Activated T-helper 2 cell treated with anti-CD3 and anti-CD28 coated beads, Interferon-gamma antibody, Interleukin-2, Interleukin-4, amounts not matched to agents 10 μg/mL and 5 μg/mL and 100 μg/mL, durations not matched to agents 14 hours and 24 hours and 36 hours (primary cell): ENCODE results near the gene DIP2B. TPM values are rescaled to one million over a fixed set of nuclear protein-coding genes. Genes with fewer than 3 reads are reported as not detected.
A peak's percentile ranks its signal among the peaks of the same experiment; 100 is the strongest.
"Not testable (repeated sequence)": the region's sequence is repeated elsewhere in the genome, so short reads cannot be mapped to it uniquely, and the experiment has no call there.

ENCODE experiments used
- DNase-seq: peaks from one replicate; pipeline ENCODE4 v3.0.0; 2021; ENCODE audit warnings: low spot score
- H3K27ac Mint-ChIP-seq: one replicate; pipeline ENCODE4 v1.8.0; 2021; ENCODE audit warnings: mixed read lengths
- H3K27me3 Mint-ChIP-seq: one replicate; pipeline ENCODE4 v1.8.0; 2021; ENCODE audit warnings: low read depth, mixed read lengths
- H3K36me3 Mint-ChIP-seq: one replicate; pipeline ENCODE4 v1.8.0; 2021; ENCODE audit warnings: low read depth, mixed read lengths
- H3K4me1 Mint-ChIP-seq: one replicate; pipeline ENCODE4 v1.8.0; 2021; ENCODE audit warnings: low read depth, mixed read lengths
- H3K4me3 Mint-ChIP-seq: one replicate; pipeline ENCODE4 v1.8.0; 2021; ENCODE audit warnings: low read depth, mild to moderate bottlenecking, moderate library complexity, mixed read lengths
- H3K9me3 Mint-ChIP-seq: one replicate; pipeline ENCODE4 v1.8.0; 2021; ENCODE audit warnings: mixed read lengths
- intact Hi-C: fragments of 100-400 bp; cut with micrococcal nuclease; formaldehyde crosslinking; loops from one replicate; pipeline ENCODE4 v1.15.1; 2023
- total RNA-seq: library from RNA; stranded (reverse); gene quantifications from 2 replicates; pipeline ENCODE4 v1.2.3, GENCODE V29; 2022

Gene DIP2B
- total RNA-seq, 1 donor from 2014 or later = 27.4 TPM

GRCh38 chr12:50527359-50527726, 22.6 kb downstream of the DIP2B start:
- no peak for DNase-seq
- H3K27me3 Mint-ChIP-seq = no peaks in the 10 kb centered on the region
- peaks cover 3% of the 10 kb centered on the region for H3K9me3 Mint-ChIP-seq
- peaks cover 31% of the 10 kb centered on the region for H3K4me1 Mint-ChIP-seq
- intact Hi-C loops = no loop called here
- peaks cover 23% of the 10 kb centered on the region for H3K36me3 Mint-ChIP-seq
- no peak overlapping the region for H3K4me3 Mint-ChIP-seq
- H3K27ac Mint-ChIP-seq = no peak overlapping the region

GRCh38 chr12:50528800-50529199, 24.0 kb downstream of the DIP2B start:
- H3K4me3 Mint-ChIP-seq = no peak overlapping the region
- intact Hi-C loops = no loop called here
- H3K27me3 Mint-ChIP-seq = no peaks in the 10 kb centered on the region
- no peaks in the 10 kb centered on the region for H3K9me3 Mint-ChIP-seq
- peaks cover 14% of the 10 kb centered on the region for H3K36me3 Mint-ChIP-seq
- peak overlapping the region; percentile 40 for H3K27ac Mint-ChIP-seq
- no peak for DNase-seq
- H3K4me1 Mint-ChIP-seq = peaks cover 31% of the 10 kb centered on the region

GRCh38 chr12:50529345-50529744, 24.6 kb downstream of the DIP2B start:
- Mint-ChIP-seq H3K27me3 (no peaks in the 10 kb centered on the region), H3K27ac (no peak overlapping the region), H3K4me3 (no peak overlapping the region), H3K36me3 (peaks cover 9% of the 10 kb centered on the region), H3K4me1 (peaks cover 29% of the 10 kb centered on the region), H3K9me3 (no peaks in the 10 kb centered on the region)
- intact Hi-C loops = no loop called here
- DNase-seq = no peak

GRCh38 chr12:50530532-50530931, 25.7 kb downstream of the DIP2B start:
- Mint-ChIP-seq H3K4me1 (peaks cover 29% of the 10 kb centered on the region), H3K27ac (no peak overlapping the region), H3K9me3 (no peaks in the 10 kb centered on the region), H3K36me3 (peaks cover 9% of the 10 kb centered on the region), H3K27me3 (no peaks in the 10 kb centered on the region), H3K4me3 (no peak overlapping the region)
- intact Hi-C loops = loop anchor here (10.0 kb wide), 1 partner anchor 286 kb away; no protein-coding TSS in a partner anchor
- no peak for DNase-seq

- intact Hi-C loops = loop anchor here (1.0 to 10.0 kb wide), 3 partner anchors 9 to 288 kb away; no protein-coding TSS in a partner anchor
- Mint-ChIP-seq H3K4me1 (peaks cover 31% of the 10 kb centered on the region), H3K36me3 (peaks cover 9% of the 10 kb centered on the region), H3K9me3 (no peaks in the 10 kb centered on the region), H3K27ac (no peak overlapping the region), H3K4me3 (no peak overlapping the region), H3K27me3 (no peaks in the 10 kb centered on the region)
- no peak for DNase-seq
These were observed 28.4 kb downstream of the DIP2B start for GRCh38 chr12:50533203-50533584.

- Mint-ChIP-seq H3K9me3 (no peaks in the 10 kb centered on the region), H3K27me3 (no peaks in the 10 kb centered on the region), H3K4me1 (peaks cover 24% of the 10 kb centered on the region), H3K27ac (peak overlapping the region; percentile 49), H3K36me3 (peaks cover 9% of the 10 kb centered on the region), H3K4me3 (no peak overlapping the region)
- no peak for DNase-seq
- intact Hi-C loops = loop anchor here (1.0 to 10.0 kb wide), 3 partner anchors 8 to 289 kb away; no protein-coding TSS in a partner anchor
These were observed 29.2 kb downstream of the DIP2B start for GRCh38 chr12:50533971-50534370.

GRCh38 chr12:50536831-50537537, 32.2 kb downstream of the DIP2B start:
- Mint-ChIP-seq H3K36me3 (peaks cover 9% of the 10 kb centered on the region), H3K9me3 (no peaks in the 10 kb centered on the region), H3K27ac (peak overlapping the region; percentile 65), H3K4me3 (no peak overlapping the region), H3K27me3 (no peaks in the 10 kb centered on the region), H3K4me1 (peaks cover 22% of the 10 kb centered on the region)
- no peak for DNase-seq
- intact Hi-C loops = loop anchor here (10.0 kb wide), 1 partner anchor 292 kb away; no protein-coding TSS in a partner anchor

GRCh38 chr12:50537538-50537919, 32.7 kb downstream of the DIP2B start:
- intact Hi-C loops = loop anchor here (10.0 kb wide), 1 partner anchor 293 kb away; no protein-coding TSS in a partner anchor
- H3K27ac Mint-ChIP-seq = peak overlapping the region; percentile 65
- no peaks in the 10 kb centered on the region for H3K27me3 Mint-ChIP-seq
- no peak overlapping the region for H3K4me3 Mint-ChIP-seq
- no peaks in the 10 kb centered on the region for H3K9me3 Mint-ChIP-seq
- H3K36me3 Mint-ChIP-seq = peaks cover 9% of the 10 kb centered on the region
- no peak for DNase-seq
- H3K4me1 Mint-ChIP-seq = peaks cover 25% of the 10 kb centered on the region

GRCh38 chr12:50538182-50538581, 33.4 kb downstream of the DIP2B start:
- peaks cover 31% of the 10 kb centered on the region for H3K4me1 Mint-ChIP-seq
- no peaks in the 10 kb centered on the region for H3K27me3 Mint-ChIP-seq
- H3K9me3 Mint-ChIP-seq = no peaks in the 10 kb centered on the region
- H3K36me3 Mint-ChIP-seq = peaks cover 9% of the 10 kb centered on the region
- no peak overlapping the region for H3K4me3 Mint-ChIP-seq
- intact Hi-C loops = loop anchor here (10.0 kb wide), 1 partner anchor 293 kb away; no protein-coding TSS in a partner anchor
- DNase-seq = no peak
- no peak overlapping the region for H3K27ac Mint-ChIP-seq

- H3K9me3 Mint-ChIP-seq = no peaks in the 10 kb centered on the region
- peaks cover 5% of the 10 kb centered on the region for H3K36me3 Mint-ChIP-seq
- no peak for DNase-seq
- peaks cover 25% of the 10 kb centered on the region for H3K4me1 Mint-ChIP-seq
- H3K27ac Mint-ChIP-seq = no peak overlapping the region
- intact Hi-C loops = no loop called here
- H3K27me3 Mint-ChIP-seq = no peaks in the 10 kb centered on the region
- no peak overlapping the region for H3K4me3 Mint-ChIP-seq
These were observed 36.4 kb downstream of the DIP2B start for GRCh38 chr12:50541139-50541538.

GRCh38 chr12:50542448-50542847, 37.7 kb downstream of the DIP2B start:
- peaks cover 20% of the 10 kb centered on the region for H3K4me1 Mint-ChIP-seq
- no peak overlapping the region for H3K4me3 Mint-ChIP-seq
- H3K36me3 Mint-ChIP-seq = peaks cover under 1% of the 10 kb centered on the region
- H3K9me3 Mint-ChIP-seq = no peaks in the 10 kb centered on the region
- DNase-seq = no peak
- peak overlapping the region; percentile 88 for H3K27ac Mint-ChIP-seq
- intact Hi-C loops = loop anchor here (1.0 kb wide), 2 partner anchors 9 to 13 kb away; no protein-coding TSS in a partner anchor
- H3K27me3 Mint-ChIP-seq = no peaks in the 10 kb centered on the region

GRCh38 chr12:50543188-50543587, 38.4 kb downstream of the DIP2B start:
- H3K36me3 Mint-ChIP-seq, H3K9me3 Mint-ChIP-seq, H3K27me3 Mint-ChIP-seq, H3K4me3 Mint-ChIP-seq, DNase-seq, intact Hi-C loops: not testable (repeated sequence)
- H3K27ac Mint-ChIP-seq = peak overlapping the region; percentile 88
- H3K4me1 Mint-ChIP-seq = peaks cover 13% of the 10 kb centered on the region

GRCh38 chr12:50545213-50545612, 40.4 kb downstream of the DIP2B start:
- no peaks in the 10 kb centered on the region for H3K27me3 Mint-ChIP-seq
- H3K36me3 Mint-ChIP-seq = no peaks in the 10 kb centered on the region
- H3K4me1 Mint-ChIP-seq = peaks cover 12% of the 10 kb centered on the region
- DNase-seq = no peak
- H3K9me3 Mint-ChIP-seq = no peaks in the 10 kb centered on the region
- intact Hi-C loops = no loop called here
- H3K27ac Mint-ChIP-seq = no peak overlapping the region
- no peak overlapping the region for H3K4me3 Mint-ChIP-seq
